Measurements from ENCODE around the gene FAM168A.
"Not testable (repeated sequence)": the region's sequence is repeated elsewhere in the genome, so short reads cannot be mapped to it uniquely, and the experiment has no call there.

FAM168A gene

GRCh38 chr11:73465871-73466270 is 132.0 kb downstream of the FAM168A start:
- DNase-seq = no peak

- no peak for DNase-seq
Observed at GRCh38 chr11:73465023-73465675, 132.8 kb downstream of the FAM168A start.

- no peak for DNase-seq
Observed at GRCh38 chr11:73464347-73464746, 133.6 kb downstream of the FAM168A start.

- DNase-seq = no peak
Observed at GRCh38 chr11:73463359-73463758, 134.6 kb downstream of the FAM168A start.

GRCh38 chr11:73461964-73462363 is 135.9 kb downstream of the FAM168A start:
- no peak for DNase-seq

- DNase-seq = no peak
Observed at GRCh38 chr11:73461335-73461840, 136.5 kb downstream of the FAM168A start.

- DNase-seq = no peak
Observed at GRCh38 chr11:73458201-73458600, 139.7 kb downstream of the FAM168A start.

- DNase-seq = no peak
Observed at GRCh38 chr11:73454987-73455386, 142.9 kb downstream of the FAM168A start.

- no peak for DNase-seq
Observed at GRCh38 chr11:73453562-73453961, 144.3 kb downstream of the FAM168A start.

- DNase-seq = no peak
Observed at GRCh38 chr11:73452726-73453125, 145.2 kb downstream of the FAM168A start.

GRCh38 chr11:73451896-73452295 is 146.0 kb downstream of the FAM168A start:
- DNase-seq = no peak

- no peak for DNase-seq
Observed at GRCh38 chr11:73446766-73447165, 151.1 kb downstream of the FAM168A start.

GRCh38 chr11:73445980-73446379 is 151.9 kb downstream of the FAM168A start:
- no peak for DNase-seq

GRCh38 chr11:73439002-73439843 is 158.7 kb downstream of the FAM168A start:
- no peak for DNase-seq

GRCh38 chr11:73436859-73437258 is 161.1 kb downstream of the FAM168A start:
- DNase-seq = not testable (repeated sequence)

- no peak for DNase-seq
Observed at GRCh38 chr11:73431396-73431795, 166.5 kb downstream of the FAM168A start.

GRCh38 chr11:73430326-73430725 is 167.6 kb downstream of the FAM168A start:
- no peak for DNase-seq

GRCh38 chr11:73429121-73429750 is 168.7 kb downstream of the FAM168A start:
- DNase-seq = no peak

GRCh38 chr11:73428699-73429098 is 169.2 kb downstream of the FAM168A start:
- DNase-seq = no peak

- no peak for DNase-seq
Observed at GRCh38 chr11:73428227-73428626, 169.7 kb downstream of the FAM168A start.

- no peak for DNase-seq
Observed at GRCh38 chr11:73426219-73426850, 171.6 kb downstream of the FAM168A start.

- DNase-seq = no peak
Observed at GRCh38 chr11:73425108-73425507, 172.8 kb downstream of the FAM168A start.

- DNase-seq = no peak
Observed at GRCh38 chr11:73423506-73423905, 174.4 kb downstream of the FAM168A start.
